Measurements from ENCODE around the gene CTNS. TPM values are rescaled to one million over a fixed set of nuclear protein-coding genes. Genes with fewer than 3 reads are reported as not detected.

The CTNS gene
- total and polyA plus RNA-seq, 2 of the 13 experiments (the other 11 are each of a cell fraction or from before 2014, with no cell fraction given) = 9.5 to 13.7 TPM

DNA sequence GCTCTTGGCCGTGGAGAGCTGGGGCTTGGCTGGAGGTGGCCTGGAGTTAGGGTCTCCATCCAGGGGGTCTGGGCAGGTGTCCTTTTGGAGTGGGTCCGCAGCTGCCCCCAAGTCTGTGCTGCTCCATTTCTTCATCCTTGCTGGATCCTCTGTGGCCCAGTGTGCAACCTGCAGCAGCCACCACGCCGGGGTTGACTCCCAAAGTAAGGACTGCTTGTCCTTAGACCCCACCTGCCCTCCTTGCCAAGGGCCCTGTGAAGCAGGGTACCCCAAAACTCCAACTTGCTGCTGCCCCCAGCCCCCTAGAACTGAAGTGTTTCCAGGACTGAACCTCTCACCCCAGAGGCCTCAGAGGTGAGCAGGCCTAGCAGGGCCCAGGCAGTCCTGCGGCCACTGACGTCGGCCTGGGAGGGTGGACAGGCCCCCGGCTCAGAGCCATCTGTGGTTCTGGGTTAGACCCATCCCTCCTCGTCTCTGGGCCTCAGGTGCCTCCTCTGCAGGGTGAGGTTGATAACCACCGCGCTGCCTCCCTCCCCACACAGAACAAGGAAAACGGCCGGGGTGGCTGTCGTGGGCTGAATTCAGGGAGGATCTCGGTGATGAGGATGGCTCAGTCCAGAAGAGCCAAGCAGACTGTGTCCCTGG, 44.2 kb upstream of the CTNS start:
- WGBS (ENCODE audit: low lambda C conversion rate) = 100% methylated on average over 5 of the region's 15 CpGs
- no peak for FAIRE-seq
- intact Hi-C loops (cut with micrococcal nuclease; ENCODE audit: unreplicated experiment) = no loop called here
- Histone ChIP-seq H3K4me2 (ENCODE audit: low read depth, low read length) (no peak overlapping the region), H3K9me3 (ENCODE audit: low read length) (no peaks in the 10 kb centered on the region), H3K4me3 (replicated peaks in 1 of 3; ENCODE audit: insufficient read depth in 1 of 3, low read depth in 2 of 3, low read length in 3 of 3) (no peak overlapping the region), H3K27me3 (ENCODE audit: control insufficient read depth in 1 of 2, insufficient read depth in 2 of 2, low read length in 2 of 2) (no peaks in the 10 kb centered on the region), H3K79me2 (ENCODE audit: insufficient read depth, low read length) (no peaks in the 10 kb centered on the region), H3K9ac (ENCODE audit: insufficient read depth, low read depth, low read length) (no peak overlapping the region), H3K4me1 (ENCODE audit: insufficient read depth, low read length) (no peaks in the 10 kb centered on the region), H3K27ac (ENCODE audit: extremely low read length, insufficient read depth, low read length) (no peak overlapping the region), H2AFZ (ENCODE audit: low read length) (no peak overlapping the region), H3K36me3 (replicated peaks in 1 of 2; ENCODE audit: control insufficient read depth in 1 of 2, insufficient read depth in 2 of 2, low read length in 2 of 2) (peaks cover 18 to 36% of the 10 kb centered on the region in 2 experiments; a peak in 4 of 5 replicates), H4K20me1 (ENCODE audit: insufficient read depth, low read length) (no peaks in the 10 kb centered on the region)
- ChIA-PET POLR2A (no interaction called here), CTCF (ENCODE audit: low intra/inter-chr PET ratio, low total read pairs) (no interaction called here)
- in situ Hi-C loops (cut with HindIII; ENCODE audit: extremely low pct_ligation_motif_present, low pct_unique_long_range_greater_than_20kb) = no loop called here
- TF ChIP-seq ETV6 (CRISPR knock-in tag; conservative IDR thresholded peaks at IDR 0.05) (no peak), ELF1 (CRISPR knock-in tag; IDR thresholded peaks at IDR 0.05) (no peak), NFE2L2 (IDR thresholded peaks at IDR 0.05; ENCODE audit: low read length) (no peak), SYNCRIP (IDR thresholded peaks at IDR 0.05; ENCODE audit: insufficient read depth, low read depth, low read length) (no peak), GTF2F1 (IDR thresholded peaks at IDR 0.05; ENCODE audit: low read length) (no peak)
- TF ChIP-seq, protein P1, sequence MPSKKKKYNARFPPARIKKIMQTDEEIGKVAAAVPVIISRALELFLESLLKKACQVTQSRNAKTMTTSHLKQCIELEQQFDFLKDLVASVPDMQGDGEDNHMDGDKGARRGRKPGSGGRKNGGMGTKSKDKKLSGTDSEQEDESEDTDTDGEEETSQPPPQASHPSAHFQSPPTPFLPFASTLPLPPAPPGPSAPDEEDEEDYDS (CRISPR knock-in tag; IDR thresholded peaks at IDR 0.05) = no peak
- TF ChIP-seq, protein P2, sequence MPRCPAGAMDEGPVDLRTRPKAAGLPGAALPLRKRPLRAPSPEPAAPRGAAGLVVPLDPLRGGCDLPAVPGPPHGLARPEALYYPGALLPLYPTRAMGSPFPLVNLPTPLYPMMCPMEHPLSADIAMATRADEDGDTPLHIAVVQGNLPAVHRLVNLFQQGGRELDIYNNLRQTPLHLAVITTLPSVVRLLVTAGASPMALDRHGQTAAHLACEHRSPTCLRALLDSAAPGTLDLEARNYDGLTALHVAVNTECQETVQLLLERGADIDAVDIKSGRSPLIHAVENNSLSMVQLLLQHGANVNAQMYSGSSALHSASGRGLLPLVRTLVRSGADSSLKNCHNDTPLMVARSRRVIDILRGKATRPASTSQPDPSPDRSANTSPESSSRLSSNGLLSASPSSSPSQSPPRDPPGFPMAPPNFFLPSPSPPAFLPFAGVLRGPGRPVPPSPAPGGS (CRISPR knock-in tag; IDR thresholded peaks at IDR 0.05) = no peak
- TF ChIP-seq, protein P3, sequence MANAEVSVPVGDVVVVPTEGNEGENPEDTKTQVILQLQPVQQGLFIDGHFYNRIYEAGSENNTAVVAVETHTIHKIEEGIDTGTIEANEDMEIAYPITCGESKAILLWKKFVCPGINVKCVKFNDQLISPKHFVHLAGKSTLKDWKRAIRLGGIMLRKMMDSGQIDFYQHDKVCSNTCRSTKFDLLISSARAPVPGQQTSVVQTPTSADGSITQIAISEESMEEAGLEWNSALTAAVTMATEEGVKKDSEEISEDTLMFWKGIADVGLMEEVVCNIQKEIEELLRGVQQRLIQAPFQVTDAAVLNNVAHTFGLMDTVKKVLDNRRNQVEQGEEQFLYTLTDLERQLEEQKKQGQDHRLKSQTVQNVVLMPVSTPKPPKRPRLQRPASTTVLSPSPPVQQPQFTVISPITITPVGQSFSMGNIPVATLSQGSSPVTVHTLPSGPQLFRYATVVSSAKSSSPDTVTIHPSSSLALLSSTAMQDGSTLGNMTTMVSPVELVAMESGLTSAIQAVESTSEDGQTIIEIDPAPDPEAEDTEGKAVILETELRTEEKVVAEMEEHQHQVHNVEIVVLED (CRISPR knock-in tag; IDR thresholded peaks at IDR 0.05; ENCODE audit: borderline replicate concordance) = no peak
- no peak for DNase-seq (ENCODE audit: low spot score)
- peak; percentile 16; the same call in 2 of the 3 replicates for ATAC-seq
- no TSS peak for BruUV-seq (replicated peaks)

All from HepG2 (cell line).